Smooth muscle cell (in vitro differentiated cells): ENCODE results near the gene MRPL36. TPM values are rescaled to one million over a fixed set of nuclear protein-coding genes. Genes with fewer than 3 reads are reported as not detected.

ENCODE experiments used
- DNase-seq: peaks from one replicate; lab custom pipeline; 2025; ENCODE audit not compliant: unreplicated experiment; lab: John Stamatoyannopoulos, UW
- H2AFZ ChIP-seq: fragments of 200-600 bp; sonication (generic); 2 replicates; pipeline ENCODE4 v1.6.0; 2016; ENCODE audit warnings: antibody characterized with exemption, low read depth, mild to moderate bottlenecking
- H3F3A ChIP-seq: fragments of 200-600 bp; sonication (generic); 2 replicates; pipeline ENCODE4 v1.6.0; 2017; ENCODE audit warnings: antibody characterized with exemption, low read depth
- H3K27ac ChIP-seq: fragments of 200-600 bp; sonication (generic); 2 replicates; pipeline ENCODE4 v1.5.1; 2016; ENCODE audit warnings: low read depth, mild to moderate bottlenecking
- H3K27me3 ChIP-seq: fragments of 200-600 bp; sonication (generic); 2 replicates; pipeline ENCODE4 v1.6.1; 2016; ENCODE audit warnings: low read depth, mild to moderate bottlenecking
- H3K36me3 ChIP-seq: fragments of 200-600 bp; sonication (generic); 2 replicates; pipeline ENCODE4 v1.5.1; 2016; ENCODE audit warnings: low read depth
- H3K4me1 ChIP-seq: fragments of 200-600 bp; sonication (generic); 2 replicates; pipeline ENCODE4 v1.5.1; 2016; ENCODE audit warnings: low read depth
- H3K4me2 ChIP-seq: fragments of 200-600 bp; sonication (generic); 2 replicates; pipeline ENCODE4 v1.6.0; 2016; ENCODE audit warnings: mild to moderate bottlenecking
- H3K4me3 ChIP-seq: fragments of 200-600 bp; sonication (generic); 2 replicates; pipeline ENCODE4 v1.5.1; 2016; ENCODE audit warnings: mild to moderate bottlenecking
- H3K79me2 ChIP-seq: fragments of 200-600 bp; sonication (generic); 2 replicates; pipeline ENCODE4 v1.6.0; 2016; ENCODE audit warnings: low read depth, mild to moderate bottlenecking
- H3K9ac ChIP-seq: fragments of 200-600 bp; sonication (generic); 2 replicates; pipeline ENCODE4 v1.6.0; 2016; ENCODE audit warnings: low read depth
- H3K9me3 ChIP-seq: fragments of 200-600 bp; sonication (generic); replicated peaks from 2 replicates; pipeline ENCODE4 v1.5.1; 2016; ENCODE audit warnings: low read depth
- H4K20me1 ChIP-seq: fragments of 200-600 bp; sonication (generic); 2 replicates; pipeline ENCODE4 v1.6.0; 2016; ENCODE audit warnings: low read depth
- WGBS: methylation state at CpG from one replicate; pipeline ENCODE4 v1.1.7; 2016; ENCODE audit warnings: low lambda C conversion rate; 5-methylcytosine and 5-hydroxymethylcytosine counted together
- polyA plus RNA-seq: library from polyadenylated mRNA; unstranded; fragments of >200 nt; fragmentation: Nextera tagmentation; extraction: Ambion mirVana; gene quantifications from 2 replicates; pipeline ENCODE4 v1.2.1, GENCODE V29; 2016
- total RNA-seq: library from RNA; depleted of rRNA; stranded (reverse); fragments of >200 nt; gene quantifications from 2 replicates; pipeline ENCODE4 v1.2.3, GENCODE V29; 2014
- TF ChIP-seq, protein P1 (sequence below): fragments of 200-600 bp; sonication (generic); IDR thresholded peaks from 2 replicates; pipeline ENCODE4 v1.5.1; 2017; ENCODE audit warnings: borderline replicate concordance, mild to moderate bottlenecking, antibody characterized with exemption; ENCODE audit not compliant: insufficient read depth, poor library complexity, severe bottlenecking

Gene MRPL36
- total and polyA plus RNA-seq, 2 experiments from 2014 or later = 42.9 to 110 TPM

DNA sequence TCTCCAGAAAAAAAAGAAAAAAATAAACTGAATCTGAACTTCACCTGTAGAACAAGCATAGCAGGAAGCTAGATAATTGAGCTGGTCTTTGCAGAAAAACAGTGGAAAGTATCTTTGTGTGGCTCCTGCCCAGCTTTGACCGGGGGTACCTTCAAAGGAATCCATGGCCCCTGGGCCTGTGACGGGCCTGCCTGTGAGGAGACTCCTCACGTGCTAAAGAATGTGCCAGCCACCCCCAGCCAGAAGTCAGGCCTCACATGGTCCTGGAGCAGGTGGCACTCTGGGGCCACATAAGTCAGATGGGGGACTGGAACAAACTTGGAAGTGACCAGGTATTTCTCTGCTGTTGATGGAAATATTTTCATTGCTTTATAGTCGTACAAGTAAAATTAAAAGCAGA, 5.7 kb upstream of the MRPL36 start:
- H3K79me2 ChIP-seq = peaks cover 31% of the 10 kb centered on the region
- H2AFZ ChIP-seq = no peak overlapping the region
- H3K9me3 ChIP-seq = no peaks in the 10 kb centered on the region
- no peak overlapping the region for H3K4me2 ChIP-seq
- no peaks in the 10 kb centered on the region for H3K36me3 ChIP-seq
- no peak overlapping the region for H3K27ac ChIP-seq
- no peak for DNase-seq
- WGBS = 95% methylated on average over 4 of the region's 4 CpGs
- peaks cover 15% of the 10 kb centered on the region for H3K4me1 ChIP-seq
- H4K20me1 ChIP-seq = no peaks in the 10 kb centered on the region
- no peak overlapping the region for H3K9ac ChIP-seq
- no peaks in the 10 kb centered on the region for H3K27me3 ChIP-seq
- no peaks in the 10 kb centered on the region for H3F3A ChIP-seq
- H3K4me3 ChIP-seq = no peak overlapping the region
- TF ChIP-seq, protein P1, sequence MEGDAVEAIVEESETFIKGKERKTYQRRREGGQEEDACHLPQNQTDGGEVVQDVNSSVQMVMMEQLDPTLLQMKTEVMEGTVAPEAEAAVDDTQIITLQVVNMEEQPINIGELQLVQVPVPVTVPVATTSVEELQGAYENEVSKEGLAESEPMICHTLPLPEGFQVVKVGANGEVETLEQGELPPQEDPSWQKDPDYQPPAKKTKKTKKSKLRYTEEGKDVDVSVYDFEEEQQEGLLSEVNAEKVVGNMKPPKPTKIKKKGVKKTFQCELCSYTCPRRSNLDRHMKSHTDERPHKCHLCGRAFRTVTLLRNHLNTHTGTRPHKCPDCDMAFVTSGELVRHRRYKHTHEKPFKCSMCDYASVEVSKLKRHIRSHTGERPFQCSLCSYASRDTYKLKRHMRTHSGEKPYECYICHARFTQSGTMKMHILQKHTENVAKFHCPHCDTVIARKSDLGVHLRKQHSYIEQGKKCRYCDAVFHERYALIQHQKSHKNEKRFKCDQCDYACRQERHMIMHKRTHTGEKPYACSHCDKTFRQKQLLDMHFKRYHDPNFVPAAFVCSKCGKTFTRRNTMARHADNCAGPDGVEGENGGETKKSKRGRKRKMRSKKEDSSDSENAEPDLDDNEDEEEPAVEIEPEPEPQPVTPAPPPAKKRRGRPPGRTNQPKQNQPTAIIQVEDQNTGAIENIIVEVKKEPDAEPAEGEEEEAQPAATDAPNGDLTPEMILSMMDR = no peak

DNA sequence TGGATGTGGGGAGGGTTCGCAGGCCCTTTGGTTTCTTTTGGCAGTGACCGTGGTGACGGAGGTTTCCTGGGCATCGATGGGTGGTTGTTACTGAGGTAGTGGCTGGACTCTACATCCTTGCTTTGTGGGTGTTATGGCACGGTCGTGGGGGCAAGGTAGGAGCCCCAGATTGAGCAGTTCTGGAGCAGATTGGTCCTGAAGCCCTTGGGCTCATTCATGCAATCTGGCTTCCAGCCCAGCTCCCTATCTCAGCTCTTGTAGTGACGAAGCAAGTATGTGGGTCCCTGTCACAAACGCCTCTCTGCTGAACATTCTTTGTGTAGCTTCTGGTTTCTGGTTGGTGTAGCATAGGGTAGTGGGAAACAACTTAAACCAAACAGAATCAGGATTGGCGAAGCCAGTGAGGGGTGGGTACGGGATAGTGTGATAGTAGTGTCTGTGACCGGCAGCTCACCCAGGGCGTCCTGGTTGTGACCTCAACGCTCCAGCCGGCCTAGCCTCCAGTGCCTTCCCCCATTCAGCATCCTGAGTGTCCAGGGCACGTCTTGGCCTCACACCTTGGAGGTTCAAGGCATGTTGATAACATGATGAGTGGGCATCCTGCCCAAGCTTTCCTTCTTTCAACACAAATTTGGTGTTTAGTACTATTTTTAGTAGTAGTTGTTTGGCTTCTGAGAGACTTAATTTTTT, 4.5 kb upstream of the MRPL36 start:
- Histone ChIP-seq H3K4me3 (no peak overlapping the region), H3K9me3 (no peaks in the 10 kb centered on the region), H4K20me1 (no peaks in the 10 kb centered on the region), H3F3A (no peaks in the 10 kb centered on the region), H3K36me3 (no peaks in the 10 kb centered on the region), H2AFZ (no peak overlapping the region), H3K9ac (no peak overlapping the region), H3K79me2 (peaks cover 29% of the 10 kb centered on the region), H3K27ac (no peak overlapping the region), H3K4me2 (no peak overlapping the region), H3K4me1 (peaks cover 15% of the 10 kb centered on the region), H3K27me3 (no peaks in the 10 kb centered on the region)
- 88% methylated on average over 12 of the region's 15 CpGs for WGBS
- TF ChIP-seq, protein P1 = no peak
- no peak for DNase-seq

DNA sequence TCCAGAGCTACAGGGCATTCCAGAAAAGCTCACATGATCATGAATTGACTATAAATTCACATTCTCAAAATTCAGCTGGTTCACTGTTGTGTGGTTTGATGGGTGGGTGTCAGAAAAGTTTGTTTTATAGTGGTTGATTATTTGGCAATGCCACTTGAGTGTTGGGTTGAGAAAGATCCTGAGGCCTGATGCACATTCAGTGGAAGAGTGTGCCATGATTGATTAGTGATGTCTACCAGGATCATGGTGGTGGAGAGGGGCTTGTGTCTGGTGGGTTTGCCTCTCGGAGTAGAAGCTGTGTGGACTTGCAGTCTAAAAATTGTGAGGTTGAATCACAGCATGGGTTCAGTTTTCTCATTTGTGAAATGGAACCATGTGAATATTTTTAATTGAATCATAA, 3.6 kb upstream of the MRPL36 start:
- Histone ChIP-seq H3F3A (no peaks in the 10 kb centered on the region), H3K79me2 (peaks cover 35% of the 10 kb centered on the region)

DNA sequence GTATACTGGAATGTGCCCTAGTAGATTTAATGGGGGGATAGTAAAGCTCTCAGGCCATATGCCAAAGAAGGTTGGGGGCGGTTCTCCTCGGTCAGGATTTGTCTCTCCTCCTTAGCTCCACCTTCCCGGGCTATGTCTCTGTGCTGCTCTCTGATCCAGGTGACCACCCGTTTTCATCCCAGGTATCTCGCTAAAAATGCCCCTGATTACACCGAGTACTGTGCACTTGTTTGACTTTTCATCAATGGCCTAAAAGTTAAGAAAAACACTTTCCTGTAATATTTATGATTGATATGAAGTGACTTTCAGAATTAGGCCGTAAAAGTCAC, 2.3 kb upstream of the MRPL36 start:
- Histone ChIP-seq H3F3A (no peaks in the 10 kb centered on the region), H3K4me2 (peak overlapping the region; percentile 93), H3K4me3 (peak overlapping the region; percentile 87), H3K27me3 (no peaks in the 10 kb centered on the region), H3K9me3 (no peaks in the 10 kb centered on the region), H4K20me1 (no peaks in the 10 kb centered on the region), H3K27ac (no peak overlapping the region), H3K9ac (peak overlapping the region; percentile 80), H2AFZ (peak overlapping the region; percentile 91), H3K36me3 (no peaks in the 10 kb centered on the region), H3K4me1 (peaks cover 10% of the 10 kb centered on the region), H3K79me2 (peaks cover 41% of the 10 kb centered on the region)
- TF ChIP-seq, protein P1 = no peak
- 15% methylated on average over 7 of the region's 7 CpGs for WGBS
- no peak for DNase-seq

More for the DNA sequence above, 3.6 kb upstream of the MRPL36 start:
- H3K36me3 ChIP-seq = no peaks in the 10 kb centered on the region
- H3K9ac ChIP-seq = no peak overlapping the region
- TF ChIP-seq, protein P1 = no peak
- DNase-seq = no peak
- H3K4me3 ChIP-seq = no peak overlapping the region
- no peaks in the 10 kb centered on the region for H3K27me3 ChIP-seq
- H3K4me2 ChIP-seq = no peak overlapping the region
- peaks cover 12% of the 10 kb centered on the region for H3K4me1 ChIP-seq
- H2AFZ ChIP-seq = no peak overlapping the region
- H3K27ac ChIP-seq = no peak overlapping the region
- H4K20me1 ChIP-seq = no peaks in the 10 kb centered on the region
- WGBS = 100% methylated on average over 1 of the region's 1 CpG
- H3K9me3 ChIP-seq = no peaks in the 10 kb centered on the region
